GM21717 (cell line): Measurements from ENCODE around the gene CTNND2.

Experiments used
- ATAC-seq: cut with Tn5 transposase; IDR thresholded peaks from one replicate; pipeline ENCODE4 v1.9.1; 2021; ENCODE audit warnings: mild to moderate bottlenecking, moderate library complexity; ENCODE audit not compliant: unreplicated experiment

Gene CTNND2, protein sequence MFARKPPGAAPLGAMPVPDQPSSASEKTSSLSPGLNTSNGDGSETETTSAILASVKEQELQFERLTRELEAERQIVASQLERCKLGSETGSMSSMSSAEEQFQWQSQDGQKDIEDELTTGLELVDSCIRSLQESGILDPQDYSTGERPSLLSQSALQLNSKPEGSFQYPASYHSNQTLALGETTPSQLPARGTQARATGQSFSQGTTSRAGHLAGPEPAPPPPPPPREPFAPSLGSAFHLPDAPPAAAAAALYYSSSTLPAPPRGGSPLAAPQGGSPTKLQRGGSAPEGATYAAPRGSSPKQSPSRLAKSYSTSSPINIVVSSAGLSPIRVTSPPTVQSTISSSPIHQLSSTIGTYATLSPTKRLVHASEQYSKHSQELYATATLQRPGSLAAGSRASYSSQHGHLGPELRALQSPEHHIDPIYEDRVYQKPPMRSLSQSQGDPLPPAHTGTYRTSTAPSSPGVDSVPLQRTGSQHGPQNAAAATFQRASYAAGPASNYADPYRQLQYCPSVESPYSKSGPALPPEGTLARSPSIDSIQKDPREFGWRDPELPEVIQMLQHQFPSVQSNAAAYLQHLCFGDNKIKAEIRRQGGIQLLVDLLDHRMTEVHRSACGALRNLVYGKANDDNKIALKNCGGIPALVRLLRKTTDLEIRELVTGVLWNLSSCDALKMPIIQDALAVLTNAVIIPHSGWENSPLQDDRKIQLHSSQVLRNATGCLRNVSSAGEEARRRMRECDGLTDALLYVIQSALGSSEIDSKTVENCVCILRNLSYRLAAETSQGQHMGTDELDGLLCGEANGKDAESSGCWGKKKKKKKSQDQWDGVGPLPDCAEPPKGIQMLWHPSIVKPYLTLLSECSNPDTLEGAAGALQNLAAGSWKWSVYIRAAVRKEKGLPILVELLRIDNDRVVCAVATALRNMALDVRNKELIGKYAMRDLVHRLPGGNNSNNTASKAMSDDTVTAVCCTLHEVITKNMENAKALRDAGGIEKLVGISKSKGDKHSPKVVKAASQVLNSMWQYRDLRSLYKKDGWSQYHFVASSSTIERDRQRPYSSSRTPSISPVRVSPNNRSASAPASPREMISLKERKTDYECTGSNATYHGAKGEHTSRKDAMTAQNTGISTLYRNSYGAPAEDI (N-terminal part only)

GRCh38 chr5:11904265-11904906 is at the start of gene CTNND2:
CTNND2 (minus strand) TSS chr5:11904446; CDS start chr5:11903853, 593 bp downstream.
- ATAC-seq, result no peak

GRCh38 chr5:11946317-11946716 is 42.1 kb upstream of the CTNND2 start:
- ATAC-seq, result no peak

DNA sequence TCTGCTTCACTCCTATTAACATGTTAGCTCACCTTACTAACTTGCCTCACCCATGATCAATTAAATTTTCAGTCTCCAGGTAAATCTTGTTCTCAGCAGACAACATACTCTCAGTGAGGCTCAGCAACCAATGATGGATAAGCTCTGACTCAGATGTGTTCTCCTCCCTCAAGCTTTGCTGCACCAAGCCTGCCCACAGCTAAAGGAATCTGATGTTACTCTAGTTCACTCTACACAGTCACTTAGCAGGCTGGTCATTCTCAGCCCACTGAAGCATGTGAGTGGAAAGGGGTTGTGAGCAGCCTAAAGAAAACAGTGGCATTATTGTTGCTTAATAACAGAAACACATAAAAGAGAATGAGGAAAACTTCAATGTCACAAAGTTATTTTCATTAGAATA is 37.3 kb upstream of the CTNND2 start:
- ATAC-seq, result no peak

GRCh38 chr5:11931638-11932037 is 27.4 kb upstream of the CTNND2 start:
- no peak for ATAC-seq

GRCh38 chr5:11928909-11929308 is 24.7 kb upstream of the CTNND2 start:
- ATAC-seq, result no peak

- ATAC-seq, result no peak
Observed at GRCh38 chr5:11925701-11926100, 21.5 kb upstream of the CTNND2 start.

- no peak for ATAC-seq
Observed at GRCh38 chr5:11922394-11922793, 18.1 kb upstream of the CTNND2 start.

GRCh38 chr5:11918463-11919045 is 14.3 kb upstream of the CTNND2 start:
- ATAC-seq, result no peak

DNA sequence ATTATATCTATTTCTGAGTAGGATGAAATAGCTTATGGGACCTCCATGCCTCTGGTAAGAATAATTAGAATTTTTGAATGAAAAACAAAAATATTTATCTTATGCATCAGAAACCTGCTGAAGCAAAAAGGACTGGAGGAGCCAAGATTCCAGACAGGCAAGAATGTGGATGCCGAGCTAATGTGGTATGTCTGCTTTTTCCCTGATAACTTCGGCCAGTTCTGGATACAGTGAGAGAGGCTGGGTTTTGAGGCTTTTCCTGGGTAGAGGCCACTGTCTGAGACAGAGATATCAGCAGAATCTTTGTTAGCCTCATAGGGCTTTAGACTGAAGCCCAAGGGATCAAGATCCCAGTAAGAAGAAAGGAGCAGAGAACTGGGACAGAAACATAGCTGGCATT is 5.2 kb upstream of the CTNND2 start:
- no peak for ATAC-seq

DNA sequence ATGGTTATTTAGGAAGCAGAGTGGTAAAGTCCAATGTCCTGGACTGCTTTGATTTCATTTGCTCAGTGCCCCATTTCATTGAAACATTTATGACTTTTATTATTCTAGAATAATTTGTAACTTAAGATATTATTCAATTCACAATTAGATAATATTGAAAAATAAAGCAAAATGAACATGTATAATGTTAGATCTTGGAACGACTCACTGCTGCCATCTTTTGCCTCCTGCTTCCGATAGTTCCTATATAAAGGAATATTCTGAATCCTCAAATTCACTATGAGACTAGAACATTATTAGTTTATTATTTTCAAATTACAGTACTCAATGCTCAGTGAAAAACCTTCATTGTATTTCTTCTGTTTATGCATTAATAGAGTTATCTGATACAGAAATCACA is 2.3 kb upstream of the CTNND2 start:
- no peak for ATAC-seq

- no peak for ATAC-seq
Observed at GRCh38 chr5:11905206-11905605, 960 bp upstream of the CTNND2 start.

- ATAC-seq, result no peak
Observed at GRCh38 chr5:11903614-11904264, 507 bp downstream of the CTNND2 start.

DNA sequence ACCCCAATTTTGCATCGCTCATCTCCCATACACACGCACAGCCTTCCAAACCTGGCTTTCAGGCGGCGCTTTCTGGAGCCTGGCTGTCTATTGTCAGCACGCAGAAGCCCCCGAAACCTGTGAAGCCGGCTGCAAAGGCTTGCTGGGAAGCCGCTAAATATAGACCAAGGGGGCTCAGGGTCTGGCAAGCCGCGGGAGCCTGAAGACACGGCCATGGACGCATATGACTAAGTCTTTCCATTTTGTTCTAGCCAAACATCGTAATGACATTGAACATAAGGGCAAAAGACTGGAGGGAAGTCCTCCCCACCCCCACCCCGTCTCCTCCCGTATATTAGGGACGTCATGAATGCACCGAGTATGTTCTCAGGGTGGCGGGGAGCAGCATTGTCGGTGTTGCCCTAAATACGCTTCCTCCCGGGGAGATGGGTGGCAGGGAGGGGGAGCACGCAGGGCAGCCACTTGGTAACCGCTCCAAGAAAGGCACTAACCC is 1.1 kb downstream of the CTNND2 start:
- ATAC-seq, result no peak

DNA sequence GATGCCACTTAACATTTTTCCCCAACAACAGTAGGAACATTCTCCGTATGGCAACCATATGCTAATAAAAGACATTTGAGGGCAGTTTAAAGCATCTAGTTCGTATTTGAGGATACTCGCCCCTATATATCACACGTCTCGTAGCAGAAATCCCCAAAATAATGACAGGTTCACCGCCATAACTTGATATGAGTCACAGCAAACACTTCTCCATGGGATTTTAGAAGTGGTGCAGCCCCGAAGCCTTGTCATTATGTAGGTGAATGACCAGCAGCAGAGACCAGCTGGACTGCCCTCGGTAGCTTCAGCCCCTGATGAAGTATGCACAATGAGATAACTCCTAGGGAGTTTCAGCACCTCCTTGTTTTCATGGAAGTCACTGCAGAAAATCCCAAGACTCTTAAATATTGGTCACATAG is 2.0 kb downstream of the CTNND2 start:
- no peak for ATAC-seq

DNA sequence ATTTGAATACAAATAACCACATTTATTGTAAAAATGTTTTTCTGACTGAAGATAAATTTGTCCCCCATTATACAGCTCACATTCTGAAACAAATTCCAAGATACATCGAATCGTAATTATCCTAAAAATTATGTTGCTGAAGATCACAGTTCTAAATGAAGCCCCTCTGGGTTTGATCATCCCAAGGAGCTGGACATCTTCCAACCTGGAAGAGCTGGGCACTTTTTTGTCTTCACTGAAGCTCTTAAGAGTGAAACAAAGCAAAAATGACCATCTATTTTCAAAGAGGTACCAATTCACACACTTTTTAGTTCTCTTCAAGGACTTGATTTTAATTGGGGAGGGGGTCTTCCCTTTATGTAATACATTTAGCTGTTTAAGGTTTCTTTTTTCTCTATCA is 5.5 kb downstream of the CTNND2 start:
- no peak for ATAC-seq

DNA sequence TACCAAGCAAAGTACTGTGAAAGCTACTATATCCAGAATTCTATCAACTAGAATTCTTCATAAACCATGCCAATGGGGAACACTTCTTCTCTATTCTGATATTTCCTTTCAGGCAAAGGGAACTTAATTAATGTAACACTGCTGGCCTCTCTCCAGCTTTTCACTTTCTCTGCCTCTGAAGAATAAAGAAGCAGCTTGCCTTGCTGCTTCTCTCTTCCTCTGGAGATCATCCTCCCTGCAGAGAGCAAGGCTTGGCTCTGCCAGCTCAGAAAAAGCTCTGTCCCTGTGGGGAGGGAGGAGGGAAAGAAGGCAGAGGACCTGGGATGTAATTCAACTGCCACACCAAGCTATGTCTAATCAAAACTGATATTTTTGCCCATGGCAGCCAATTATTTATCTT is 6.5 kb downstream of the CTNND2 start:
- ATAC-seq, result no peak

GRCh38 chr5:11894992-11895391 is 9.3 kb downstream of the CTNND2 start:
- ATAC-seq, result no peak

DNA sequence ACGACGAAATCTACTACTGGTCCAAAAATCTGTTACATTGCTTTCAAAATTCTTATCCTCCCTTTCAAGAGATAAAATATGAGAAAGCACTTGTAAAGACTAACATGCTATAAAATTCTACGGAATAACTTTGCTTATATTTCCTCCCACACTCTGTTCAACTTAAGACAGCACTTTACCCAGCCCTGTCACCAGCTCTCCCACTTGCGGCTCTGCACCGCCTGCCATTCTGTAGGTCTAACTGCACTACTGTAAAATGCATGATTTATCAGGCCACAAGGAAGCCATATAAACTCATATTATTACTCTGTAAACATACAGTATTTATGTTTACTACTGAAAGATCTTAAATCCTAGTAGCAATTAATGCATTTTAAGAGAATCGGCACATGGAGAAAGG is 11.4 kb downstream of the CTNND2 start:
- ATAC-seq, result no peak

- no peak for ATAC-seq
Observed at GRCh38 chr5:11890777-11891176, 13.5 kb downstream of the CTNND2 start.

DNA sequence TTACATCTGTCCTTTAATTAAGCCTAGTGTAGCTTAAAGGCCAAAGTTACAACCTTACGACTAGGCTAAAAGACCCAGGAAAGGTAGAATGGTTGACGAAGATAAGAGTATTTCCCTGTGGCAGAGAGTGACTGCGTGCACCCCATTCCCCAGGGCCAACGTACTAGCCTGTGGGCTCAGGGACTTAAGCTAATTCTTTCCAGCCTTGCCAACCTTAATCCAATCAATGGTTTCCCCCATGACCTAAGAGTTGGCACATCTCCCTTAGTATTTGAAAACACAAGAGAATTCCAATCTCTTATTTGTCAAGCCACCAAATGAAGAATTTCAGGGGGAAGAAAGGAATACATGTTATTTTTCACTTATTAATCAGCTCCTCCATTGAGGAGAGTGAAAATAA is 16.0 kb downstream of the CTNND2 start:
- no peak for ATAC-seq
